Right ventricle myocardium superior (tissue), 1 donor: ENCODE data around the gene TRIM63. TPM values are rescaled to one million over a fixed set of nuclear protein-coding genes. Genes with fewer than 3 reads are reported as not detected.
"Not testable (repeated sequence)": the region's sequence is repeated elsewhere in the genome, so short reads cannot be mapped to it uniquely, and the experiment has no call there.

Source experiments
- ATAC-seq: fragments of 200-7000 bp; cut with Tn5 transposase; one replicate; pipeline ENCODE4 v1.9.1; 2020; ENCODE audit warnings: mild to moderate bottlenecking; ENCODE audit not compliant: poor library complexity
- DNase-seq: peaks from one replicate; pipeline ENCODE4 v3.0.0-alpha.2; 2020
- intact Hi-C: fragments of 100-400 bp; cut with DNase I; formaldehyde crosslinking; loops from one replicate; pipeline ENCODE4 v1.11.2; 2022
- long read RNA-seq: library from polyadenylated mRNA; unstranded; transcript quantifications from one replicate; pipeline ENCODE4 v2.0.0, GENCODE V29; 2021
- total RNA-seq: library from RNA; stranded (reverse); fragmentation: NEBNext Ultra II Directional; extraction: Animal tissue kit (Norgen Biotek cat#: 25700); gene quantifications from one replicate; pipeline ENCODE4 v1.2.1, GENCODE V29; 2021
- donor health status: DM: no; HTN: yes; CAD: no; lungs with severe emphysema.

The TRIM63 gene
- total RNA-seq, result 229 TPM
- long read RNA-seq, transcript TRIM63-201 (9 exons, 1,770 nt), result major isoform, 38 of 58 reads
- long read RNA-seq, partial matches to known transcripts, result 8 of 58 reads
- long read RNA-seq, other reads (novel, unspliced or antisense), result 12 of 58 reads

DNA sequence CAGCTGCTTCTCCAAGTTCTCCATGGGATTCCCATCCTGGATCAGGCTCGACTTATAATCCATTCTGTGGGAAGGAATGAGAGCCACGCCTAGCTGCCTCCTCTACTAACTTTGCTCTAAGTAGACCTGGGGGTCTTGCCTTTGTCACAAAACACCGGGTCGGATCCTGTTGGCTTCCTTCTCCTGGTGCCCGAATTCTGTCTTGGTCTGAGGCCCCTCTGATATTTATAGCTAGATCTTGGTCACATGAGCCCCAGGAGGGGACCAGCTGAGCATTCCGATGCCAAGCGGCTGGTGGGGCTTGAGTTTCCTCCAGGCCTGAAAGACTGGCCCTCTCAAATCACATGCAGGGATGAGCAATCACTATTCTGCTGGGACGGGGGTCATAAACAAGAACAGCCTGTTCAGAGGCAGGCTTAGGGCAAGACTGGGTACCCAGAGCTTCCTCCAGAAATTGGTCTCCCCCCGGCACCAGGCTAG, at the start of gene TRIM63:
Gene TRIM63, minus strand, starts transcription at position 199 of the 480 bp plus-strand sequence. Its CDS starts 136 bp downstream, at position 63.
- ATAC-seq, result peak; percentile 71
- intact Hi-C loops, result no loop called here
- peak; percentile 67 for DNase-seq

DNA sequence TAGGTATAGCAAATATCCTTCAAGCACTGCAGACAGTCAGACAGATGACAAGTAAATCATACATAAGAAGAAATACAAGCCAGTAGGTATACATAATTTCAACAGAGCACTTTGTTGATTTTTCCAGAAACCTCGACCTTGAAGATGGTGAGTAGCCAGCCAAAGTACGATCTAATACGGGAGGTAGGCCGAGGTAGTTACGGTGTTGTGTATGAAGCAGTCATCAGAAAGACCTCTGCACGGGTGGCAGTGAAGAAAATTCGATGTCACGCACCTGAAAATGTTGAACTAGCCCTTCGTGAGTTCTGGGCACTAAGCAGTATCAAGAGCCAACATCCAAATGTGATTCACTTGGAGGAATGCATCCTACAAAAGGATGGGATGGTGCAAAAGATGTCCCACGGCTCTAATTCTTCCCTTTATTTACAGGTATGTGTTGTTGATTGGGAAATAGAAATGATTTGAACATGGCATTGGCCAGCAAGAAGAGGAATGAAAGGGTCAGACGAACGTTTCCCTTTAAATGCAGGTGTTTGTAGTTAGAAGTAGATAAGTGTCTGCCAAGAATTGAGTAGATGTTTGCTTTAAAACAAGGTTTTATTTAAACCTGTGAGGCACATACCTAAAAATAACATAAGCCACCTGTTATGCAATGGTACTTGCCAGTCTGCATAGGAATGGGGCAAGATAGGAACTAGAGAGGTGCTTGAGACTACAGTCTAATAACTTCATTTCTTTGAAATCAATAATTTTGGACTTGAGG, 46.9 kb upstream of the TRIM63 start:
- intact Hi-C loops, result loop anchor here (5.0 kb wide), 1 partner anchor 43 kb away; the partner anchor contains the start of gene FAM110D
- no peak for DNase-seq
- no peak for ATAC-seq

GRCh38 chr1:26112407-26112775, 45.0 kb upstream of the TRIM63 start:
- DNase-seq (no peak), ATAC-seq (peak; percentile 5)
- intact Hi-C loops, result loop anchor here (5.0 kb wide), 1 partner anchor 45 kb away; the partner anchor contains the start of gene FAM110D

DNA sequence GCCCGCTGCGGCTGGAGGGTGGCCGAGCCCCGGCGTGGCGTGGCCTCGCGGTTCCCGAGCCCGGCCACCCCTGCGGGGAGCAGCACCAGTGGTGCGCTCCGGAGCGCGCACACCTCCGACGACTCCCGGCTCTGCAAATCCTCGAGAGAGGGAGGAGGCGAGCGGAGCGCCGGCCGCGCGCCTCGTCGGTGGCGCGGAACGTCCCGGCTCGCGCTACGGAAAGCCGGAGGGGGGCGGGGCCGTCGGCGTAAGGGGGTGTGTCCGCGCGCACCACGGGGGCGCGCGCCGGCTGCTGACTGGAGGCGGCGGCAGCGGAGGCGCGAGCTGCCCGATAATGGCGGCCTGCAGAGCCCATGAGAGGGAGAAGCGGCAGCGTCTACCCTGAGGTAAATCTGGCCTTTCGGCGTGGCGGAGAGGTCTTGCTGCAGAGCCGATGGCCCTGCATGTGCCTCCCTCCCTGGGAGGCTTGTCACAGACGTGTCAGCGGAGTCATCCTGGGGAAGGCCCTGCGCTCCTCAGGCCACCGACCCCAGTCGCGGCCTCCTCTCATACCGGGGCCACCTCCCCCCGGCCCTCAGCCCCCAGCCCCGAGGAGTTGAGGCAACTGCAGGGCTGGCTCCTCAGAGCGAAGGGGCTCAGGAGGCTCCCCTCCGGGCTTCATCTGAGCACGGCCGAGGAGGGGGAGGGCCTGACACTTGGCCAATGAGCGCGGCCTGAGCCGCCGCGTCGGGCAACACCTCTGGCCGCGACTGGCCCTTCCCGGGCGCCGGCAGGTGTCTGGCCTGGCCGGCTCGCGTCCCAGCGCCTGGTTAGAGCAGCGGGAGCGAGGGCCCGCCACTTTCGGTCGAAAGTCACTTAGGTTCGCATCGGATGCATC, 44.3 kb upstream of the TRIM63 start, which contains the start of gene PDIK1L:
Gene PDIK1L, plus strand, starts transcription at position 295 of the 877 bp plus-strand sequence. CDS start 2,485 bp downstream, outside the sequence.
- DNase-seq, result peak; percentile 96
- ATAC-seq, result peak; percentile 95
- intact Hi-C loops, result loop anchor here (5.0 kb wide), 1 partner anchor 46 kb away; the partner anchor contains the start of gene FAM110D

DNA sequence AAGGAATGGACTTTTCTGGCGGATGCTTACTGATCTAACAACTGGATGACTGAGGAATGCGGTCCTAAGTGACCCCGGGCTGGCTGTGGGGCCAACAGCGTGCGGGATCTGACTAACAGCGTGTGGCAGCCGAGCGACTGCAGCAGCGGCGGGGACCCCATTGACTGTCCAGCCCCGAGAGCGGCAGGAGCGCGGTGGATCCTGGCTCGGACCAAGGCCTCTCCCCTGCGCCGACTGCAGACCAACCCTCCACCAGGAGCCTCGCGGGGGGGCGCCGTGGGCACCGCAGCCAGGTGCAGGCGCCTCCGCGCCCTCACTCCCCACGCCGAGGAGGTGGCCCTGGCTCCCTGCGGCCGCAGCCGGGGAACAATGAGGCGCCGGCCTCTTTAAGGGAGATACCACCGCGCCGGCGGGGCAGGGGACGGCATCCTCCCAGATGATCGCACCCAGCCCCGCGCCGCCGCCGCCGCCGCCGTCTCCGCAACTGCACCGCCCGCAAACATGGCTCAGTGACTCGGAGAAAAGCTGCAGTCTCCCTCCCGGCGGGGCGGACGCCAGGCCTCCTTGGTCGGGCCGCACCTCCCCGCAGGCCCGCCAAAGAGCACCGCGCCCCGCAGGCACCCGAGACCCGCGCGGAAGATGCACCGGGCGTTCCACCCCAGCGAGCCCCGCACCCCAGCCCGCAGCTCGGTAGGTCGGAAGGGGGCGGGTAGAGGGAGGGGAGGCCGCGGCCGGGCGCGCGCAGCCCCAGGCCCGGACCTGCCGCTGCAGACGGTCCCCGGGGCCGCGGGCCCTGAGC, 43.5 kb upstream of the TRIM63 start:
- intact Hi-C loops, result loop anchor here (5.0 kb wide), 1 partner anchor 46 kb away; the partner anchor contains the start of gene FAM110D
- peak; percentile 88 for DNase-seq
- peak; percentile 69 for ATAC-seq

DNA sequence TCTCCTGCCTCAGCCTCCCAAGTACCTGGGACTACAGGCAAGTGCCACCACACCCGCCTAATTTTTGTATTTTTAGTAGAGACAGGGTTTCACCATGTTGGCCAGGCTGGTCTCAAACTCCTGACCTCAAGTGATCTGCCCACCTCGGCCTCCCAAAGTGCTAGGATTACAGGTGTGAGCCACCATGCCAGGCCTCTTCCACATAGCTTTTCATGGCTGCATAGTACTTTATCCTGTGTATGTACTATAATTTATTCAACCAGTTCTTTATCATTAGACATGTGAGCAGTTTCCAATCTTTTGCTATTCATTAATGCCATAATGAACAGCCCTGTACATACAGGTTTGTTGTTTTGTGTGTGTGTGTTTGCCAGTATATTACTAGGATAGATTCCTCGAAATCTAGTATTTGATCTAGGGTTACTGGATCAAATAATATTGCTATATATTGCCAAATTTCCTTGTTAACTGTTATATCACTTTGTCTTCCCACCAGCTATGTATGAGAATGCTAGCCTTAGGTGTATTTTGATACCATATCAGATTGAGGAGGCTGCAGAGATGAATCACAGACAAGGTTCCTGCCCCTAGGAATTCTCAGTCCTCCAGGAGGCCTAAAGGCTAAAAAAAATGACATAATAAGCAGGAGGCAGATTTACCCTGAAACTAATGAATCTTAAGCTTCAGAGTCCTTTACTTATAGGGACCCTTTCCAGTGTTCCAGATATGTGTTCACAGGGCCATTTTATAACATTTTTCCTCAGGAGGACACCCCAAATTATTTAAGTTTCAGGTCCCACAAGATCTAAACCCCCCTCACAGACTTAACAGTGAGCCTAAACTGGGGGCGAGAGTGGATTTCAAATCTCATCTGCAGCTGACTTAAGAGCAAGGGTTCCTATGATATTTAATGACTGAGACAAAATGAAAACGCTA, 42.1 kb upstream of the TRIM63 start:
- intact Hi-C loops, result loop anchor here (5.0 to 10.0 kb wide), 3 partner anchors 48 to 308 kb away; partner anchors contain the start of gene FAM110D
- no peak for DNase-seq
- no peak for ATAC-seq

DNA sequence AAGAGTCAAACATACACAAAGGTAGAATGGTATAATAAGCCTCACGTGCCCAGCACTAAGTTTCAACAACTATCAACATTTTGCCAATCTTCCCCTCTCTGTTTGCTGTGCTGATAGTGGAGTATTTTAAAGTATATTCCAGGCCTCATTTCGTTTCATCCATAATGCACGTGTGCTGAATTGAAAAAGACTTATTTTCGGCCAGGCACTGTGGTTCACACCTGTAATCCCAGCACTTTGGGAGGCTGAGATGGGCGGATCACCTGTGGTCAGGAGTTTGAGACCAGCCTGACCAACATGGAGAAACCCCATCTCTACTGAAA, 37.8 kb upstream of the TRIM63 start:
- ATAC-seq, DNase-seq: not testable (repeated sequence)
- intact Hi-C loops, result loop anchor here (2.0 to 10.0 kb wide), 3 partner anchors 40 to 312 kb away; no protein-coding TSS in a partner anchor

DNA sequence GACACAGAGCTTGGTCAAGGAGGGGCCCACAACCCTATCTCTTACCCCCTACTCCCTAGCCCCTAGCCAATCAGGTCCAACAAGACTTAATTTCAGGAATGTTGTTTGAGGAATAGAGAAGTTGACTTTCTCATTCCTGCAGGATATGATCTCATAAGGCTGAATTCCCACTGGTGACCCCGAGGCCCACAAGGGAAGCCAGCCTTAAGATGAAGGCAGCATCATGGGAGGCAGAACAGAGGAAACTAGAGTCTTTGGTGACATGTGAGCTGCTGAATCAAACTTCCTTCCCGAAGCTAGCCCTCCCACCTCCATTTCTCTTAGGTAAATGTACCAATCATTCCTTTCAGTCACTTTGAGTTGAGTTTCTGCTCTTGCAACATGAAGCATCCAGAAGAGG, 35.1 kb upstream of the TRIM63 start:
- ATAC-seq (no peak), DNase-seq (no peak)
- intact Hi-C loops, result loop anchor here (5.0 to 10.0 kb wide), 3 partner anchors 65 to 222 kb away; partner anchors contain the start of gene CEP85

- DNase-seq, result no peak
- intact Hi-C loops, result loop anchor here (5.0 to 10.0 kb wide), 3 partner anchors 65 to 223 kb away; partner anchors contain the start of gene CEP85
- ATAC-seq, result no peak
Measured at GRCh38 chr1:26102119-26102518, 34.7 kb upstream of the TRIM63 start.

DNA sequence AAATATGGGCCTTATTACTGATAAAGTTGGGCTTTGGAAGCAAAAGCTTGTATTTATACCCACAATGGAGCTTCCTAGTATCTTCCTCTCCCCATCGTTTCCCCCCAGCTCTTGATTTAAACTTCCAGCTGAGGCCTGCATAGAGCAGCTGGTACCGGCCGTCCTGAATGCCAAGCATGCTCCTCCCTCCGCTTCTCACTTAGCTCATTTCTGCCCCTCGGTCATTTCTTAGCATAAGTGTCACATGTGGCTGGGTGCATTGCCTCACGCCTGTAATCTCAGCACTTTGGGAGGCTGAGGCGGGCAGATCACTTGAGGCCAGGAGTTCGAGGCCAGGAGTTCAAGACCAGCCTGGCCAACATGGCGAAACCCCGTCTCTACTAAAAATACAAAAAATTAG, 32.8 kb upstream of the TRIM63 start:
- DNase-seq, ATAC-seq: not testable (repeated sequence)
- intact Hi-C loops, result loop anchor here (5.0 to 10.0 kb wide), 3 partner anchors 63 to 225 kb away; partner anchors contain the start of gene CEP85

DNA sequence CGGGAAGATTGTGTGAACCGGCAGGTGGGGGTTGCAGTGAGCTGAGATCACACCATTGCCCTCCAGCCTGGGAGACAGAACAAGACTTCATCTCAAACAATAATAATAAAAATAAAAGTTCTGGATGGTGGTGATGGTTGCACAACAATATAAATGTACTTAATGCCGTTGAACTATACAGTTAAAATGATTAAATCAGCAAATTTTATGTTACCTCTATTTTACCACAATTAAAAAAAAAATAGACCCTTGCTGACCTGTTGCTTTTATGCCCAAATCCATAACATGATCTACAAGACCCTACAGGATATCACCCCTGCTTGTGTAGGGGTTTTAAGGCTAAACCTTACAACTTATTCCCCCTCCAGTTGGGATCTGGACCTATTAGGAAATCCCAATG, 32.4 kb upstream of the TRIM63 start:
- intact Hi-C loops, result loop anchor here (5.0 to 10.0 kb wide), 3 partner anchors 62 to 225 kb away; partner anchors contain the start of gene CEP85

GRCh38 chr1:26098602-26099001, 31.2 kb upstream of the TRIM63 start:
- ATAC-seq (no peak), DNase-seq (no peak)
- intact Hi-C loops, result no loop called here

More for the DNA sequence above, 32.4 kb upstream of the TRIM63 start:
- ATAC-seq, result no peak
- DNase-seq, result no peak

DNA sequence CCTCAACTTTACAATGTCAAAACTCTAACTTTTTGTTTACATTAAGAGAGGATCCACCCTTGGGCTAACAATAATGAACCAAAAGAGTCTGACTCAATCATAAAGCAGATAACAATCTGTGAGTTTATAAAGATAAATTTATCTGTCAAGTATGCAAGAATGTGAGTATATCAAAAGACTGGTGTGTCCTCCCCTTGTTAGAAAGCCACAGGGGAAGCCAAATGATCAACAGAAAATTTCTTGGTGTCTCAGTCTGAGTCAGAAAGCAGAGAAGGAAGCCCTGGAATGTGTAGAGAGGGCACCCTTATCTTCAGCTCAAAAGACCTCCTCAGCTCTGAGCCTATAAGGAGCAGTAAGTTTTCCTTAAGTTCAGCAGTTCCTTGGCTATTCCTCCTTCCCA, 30.3 kb upstream of the TRIM63 start:
- ATAC-seq (no peak), DNase-seq (no peak)
- intact Hi-C loops, result no loop called here

- intact Hi-C loops, result no loop called here
- ATAC-seq (no peak), DNase-seq (no peak)
Measured at GRCh38 chr1:26096471-26096870, 29.0 kb upstream of the TRIM63 start.

DNA sequence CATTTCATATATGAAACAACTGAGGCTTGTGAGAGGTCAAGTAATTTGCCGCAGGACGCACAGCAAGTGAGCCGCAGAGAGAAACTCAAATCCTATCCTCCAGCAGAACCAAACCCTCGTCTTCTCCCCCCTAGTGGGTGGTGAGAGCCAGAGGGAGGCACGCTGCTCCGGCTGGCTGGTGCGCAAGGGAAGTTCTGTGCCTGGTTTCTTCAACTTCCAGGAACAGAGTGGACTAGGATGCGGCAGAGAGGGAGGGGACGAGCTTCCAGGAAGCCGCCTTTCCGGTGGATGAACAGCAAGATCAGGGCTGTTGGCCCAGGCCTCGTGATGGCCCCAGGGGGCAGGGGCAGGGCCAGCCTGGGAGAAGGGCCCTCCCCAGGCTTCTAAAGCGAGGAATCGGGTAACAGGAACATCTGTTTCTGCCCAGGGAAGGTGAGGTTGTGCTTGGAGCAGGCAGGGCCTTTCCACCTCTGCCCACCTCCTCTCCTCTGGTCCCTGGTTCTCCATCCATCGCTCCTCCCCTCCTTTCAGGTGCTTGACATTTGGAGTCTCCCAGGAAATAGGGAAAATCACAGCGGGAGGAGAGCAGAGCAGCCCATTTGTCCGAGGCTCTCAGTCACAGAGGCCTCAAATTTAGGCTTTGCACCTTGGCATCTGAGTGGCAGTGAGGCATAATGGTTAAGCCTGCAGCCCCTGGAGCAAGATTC, 27.4 kb upstream of the TRIM63 start:
- intact Hi-C loops, result no loop called here
- peak; percentile 70 for ATAC-seq
- peak; percentile 74 for DNase-seq

- intact Hi-C loops, result no loop called here
- ATAC-seq, result peak; percentile 92
- DNase-seq, result peak; percentile 77
Measured at GRCh38 chr1:26094076-26094669, 26.7 kb upstream of the TRIM63 start.
